SK-N-SH (cell line): ENCODE results near the gene ANKRD11. TPM values are rescaled to one million over a fixed set of nuclear protein-coding genes. Genes with fewer than 3 reads are reported as not detected.
A peak's percentile ranks its signal among the peaks of the same experiment; 100 is the strongest.

Source experiments
- CTCF ChIA-PET: fragments of 300-600, 350-600 bp; formaldehyde crosslinking; extraction: SDS; loops from one replicate; lab custom pipeline; 2021; lab: Yijun Ruan, JAX
- POLR2A ChIA-PET: fragments of 350-600 bp; sonication (Branson Sonifier 250); formaldehyde crosslinking; extraction: SDS; loops from one replicate; lab custom pipeline; 2020; ENCODE audit warnings: antibody characterized with exemption, inconsistent platforms; lab: Yijun Ruan, JAX
- DNase-seq: peaks from one replicate; pipeline ENCODE4 v3.0.0; 2012
- H2AFZ ChIP-seq: fragments of 200-600 bp; sonication (generic); 2 replicates; pipeline ENCODE4 v1.8.1; 2016; ENCODE audit warnings: antibody characterized with exemption, mild to moderate bottlenecking, low read depth
- H3F3A ChIP-seq: fragments of 200-600 bp; sonication (generic); replicated peaks from 2 replicates; pipeline ENCODE3; 2016; ENCODE audit warnings: antibody characterized with exemption, mild to moderate bottlenecking; ENCODE audit not compliant: insufficient read depth
- H3K27ac ChIP-seq, 2 experiments: fragments of 200-500 bp in 1 of 2; fragments of 200-600 bp in 1 of 2; sonication (Bioruptor generic) in 1 of 2; sonication (generic), shearing (Covaris generic) in 1 of 2; 2 replicates each; pipeline versions ENCODE4 v1.5.1 to v1.6.1; 2014 to 2016; ENCODE audit warnings: low read depth in 2 of 2, inconsistent platforms in 1 of 2, low read length in 1 of 2, mild to moderate bottlenecking in 1 of 2, mixed read lengths in 1 of 2
- H3K27me3 ChIP-seq: fragments of 200-600 bp; sonication (generic), shearing (Covaris generic); 2 replicates; pipeline ENCODE4 v1.6.1; 2016; ENCODE audit warnings: mixed run types; ENCODE audit not compliant: insufficient read depth
- H3K36me3 ChIP-seq, 2 experiments: fragments of 200-500 bp in 1 of 2; fragments of 200-600 bp in 1 of 2; sonication (Bioruptor generic) in 1 of 2; sonication (generic) in 1 of 2; replicated peaks in 1 of 2; 2 replicates each; pipeline versions ENCODE3 to v1.5.1; 2014 to 2016; ENCODE audit warnings: low read length in 1 of 2, mild to moderate bottlenecking in 1 of 2; ENCODE audit not compliant: insufficient read depth in 2 of 2, control insufficient read depth in 1 of 2
- H3K4me1 ChIP-seq, 2 experiments: fragments of 200-500 bp in 1 of 2; fragments of 200-600 bp in 1 of 2; sonication (Bioruptor generic) in 1 of 2; sonication (generic), shearing (Covaris generic) in 1 of 2; 2 replicates each; pipeline versions ENCODE4 v1.5.1 to v1.6.1; 2014 to 2016; ENCODE audit warnings: low read depth in 1 of 2, low read length in 1 of 2, mixed run types in 1 of 2; ENCODE audit not compliant: insufficient read depth in 2 of 2, control insufficient read depth in 1 of 2
- H3K4me2 ChIP-seq: fragments of 200-600 bp; sonication (generic), shearing (Covaris generic); 2 replicates; pipeline ENCODE4 v1.6.1; 2017; ENCODE audit warnings: mixed run types
- H3K4me3 ChIP-seq, 2 experiments: fragments of 200-500 bp in 1 of 2; fragments of 200-600 bp in 1 of 2; sonication (Bioruptor generic) in 1 of 2; sonication (generic), shearing (Covaris generic) in 1 of 2; 2 replicates each; pipeline versions ENCODE4 v1.5.1 to v1.8.1; 2014 to 2016; ENCODE audit warnings: low read depth in 2 of 2, inconsistent platforms in 1 of 2, low read length in 1 of 2, mild to moderate bottlenecking in 1 of 2, mixed read lengths in 1 of 2, moderate library complexity in 1 of 2
- H3K79me2 ChIP-seq: fragments of 200-600 bp; sonication (generic); 2 replicates; pipeline ENCODE4 v1.8.1; 2017; ENCODE audit warnings: mild to moderate bottlenecking; ENCODE audit not compliant: insufficient read depth
- H3K9ac ChIP-seq: fragments of 200-600 bp; sonication (generic); 2 replicates; pipeline ENCODE4 v1.6.1; 2017; ENCODE audit warnings: mixed run types
- H3K9me2 ChIP-seq: fragments of 200-600 bp; sonication (generic); 2 replicates; pipeline ENCODE4 v1.6.1; 2017; ENCODE audit warnings: mixed run types
- H3K9me3 ChIP-seq: fragments of 200-600 bp; sonication (generic); 2 replicates; pipeline ENCODE4 v1.6.1; 2017; ENCODE audit warnings: mixed run types, mild to moderate bottlenecking, moderate library complexity
- H4K20me1 ChIP-seq: fragments of 200-600 bp; sonication (generic); 2 replicates; pipeline ENCODE4 v1.6.1; 2017; ENCODE audit warnings: mild to moderate bottlenecking, mixed run types; ENCODE audit not compliant: insufficient read depth
- CTCF ChIP-seq: fragments of 200-600 bp; sonication (generic); IDR thresholded peaks from 2 replicates; pipeline ENCODE4 v1.6.1; 2017; ENCODE audit warnings: antibody characterized with exemption, mild to moderate bottlenecking, moderate library complexity
- ELF1 ChIP-seq: IDR thresholded peaks from 2 replicates; pipeline ENCODE4 v1.4.0; 2012
- EP300 ChIP-seq, 2 experiments: IDR thresholded peaks; 2 replicates each; pipeline versions ENCODE4 v1.4.0 to v1.6.1; 2012; ENCODE audit warnings: borderline replicate concordance in 1 of 2, low read depth in 1 of 2, low read length in 1 of 2
- FOSL2 ChIP-seq: IDR thresholded peaks from 2 replicates; pipeline ENCODE4 v1.4.0; 2012; ENCODE audit warnings: low read depth, mild to moderate bottlenecking, moderate library complexity, borderline replicate concordance
- FOXJ3 ChIP-seq: sonication (generic); formaldehyde crosslinking; IDR thresholded peaks from 2 replicates; pipeline ENCODE4 v1.5.1; 2020; ENCODE audit warnings: mild to moderate bottlenecking, missing genetic modification reagents
- GABPA ChIP-seq: IDR thresholded peaks from 2 replicates; pipeline ENCODE4 v1.4.0; 2012; ENCODE audit warnings: low read depth, mild to moderate bottlenecking
- GATA2 ChIP-seq: sonication (generic); formaldehyde crosslinking; IDR thresholded peaks from 2 replicates; pipeline ENCODE4 v1.5.0; 2020; ENCODE audit warnings: mild to moderate bottlenecking, missing genetic modification reagents
- JUND ChIP-seq: IDR thresholded peaks from 2 replicates; pipeline ENCODE4 v1.4.0; 2012
- MAX ChIP-seq: IDR thresholded peaks from 2 replicates; pipeline ENCODE4 v1.4.0; 2012; ENCODE audit warnings: low read depth
- MEF2A ChIP-seq: IDR thresholded peaks from 2 replicates; pipeline ENCODE4 v1.4.0; 2012; ENCODE audit warnings: low read depth, borderline replicate concordance
- NFIC ChIP-seq: IDR thresholded peaks from 2 replicates; pipeline ENCODE4 v1.4.0; 2012; ENCODE audit warnings: borderline replicate concordance
- NRF1 ChIP-seq: IDR thresholded peaks from 2 replicates; pipeline ENCODE4 v1.6.1; 2012; ENCODE audit warnings: low read depth, mild to moderate bottlenecking, low read length
- POLR2AphosphoS5 ChIP-seq: IDR thresholded peaks from 2 replicates; pipeline ENCODE4 v1.6.1; 2012; ENCODE audit warnings: low read depth, low read length
- RCOR1 ChIP-seq: fragments of 150-350 bp; IDR thresholded peaks from 2 replicates; pipeline ENCODE4 v1.6.1; 2017; ENCODE audit warnings: antibody characterized with exemption, low read length
- SIN3A ChIP-seq: IDR thresholded peaks from 2 replicates; pipeline ENCODE4 v1.6.1; 2012; ENCODE audit warnings: low read depth, mild to moderate bottlenecking, low read length, moderate library complexity, borderline replicate concordance
- TAF1 ChIP-seq: IDR thresholded peaks from 2 replicates; pipeline ENCODE4 v1.6.1; 2012; ENCODE audit warnings: low read depth, mild to moderate bottlenecking, low read length, moderate library complexity, borderline replicate concordance
- TCF12 ChIP-seq: IDR thresholded peaks from 2 replicates; pipeline ENCODE4 v1.4.0; 2012
- TEAD4 ChIP-seq: IDR thresholded peaks from 2 replicates; pipeline ENCODE4 v1.4.0; 2012; ENCODE audit warnings: mild to moderate bottlenecking, borderline replicate concordance; ENCODE audit not compliant: insufficient read depth
- ZBTB33 ChIP-seq: IDR thresholded peaks from 2 replicates; pipeline ENCODE4 v1.4.0; 2012; ENCODE audit warnings: low read depth, borderline replicate concordance
- WGBS: methylation state at CpG from one replicate; pipeline ENCODE4 v1.1.6; 2017; ENCODE audit warnings: low lambda C conversion rate; 5-methylcytosine and 5-hydroxymethylcytosine counted together
- polyA plus RNA-seq, 3 experiments: library from polyadenylated mRNA; depleted of rRNA; stranded (reverse); fragments of >200 nt; gene quantifications; 2 replicates each; pipeline ENCODE4 v1.2.3, GENCODE V29; 2012
- TF ChIP-seq, protein P1 (sequence below): fragments of 150-350 bp; IDR thresholded peaks from 2 replicates; pipeline ENCODE4 v1.6.1; 2017; ENCODE audit warnings: antibody characterized with exemption, low read length, low read depth, borderline replicate concordance
- TF ChIP-seq, protein P2 (sequence below): fragments of 150-350 bp; IDR thresholded peaks from 2 replicates; pipeline ENCODE4 v1.6.1; 2016; ENCODE audit warnings: mild to moderate bottlenecking, low read depth, low read length
- TF ChIP-seq, protein P3 (sequence below): IDR thresholded peaks from 2 replicates; pipeline ENCODE4 v1.4.0; 2012; ENCODE audit warnings: low read depth, borderline replicate concordance

Gene ANKRD11
- polyA plus RNA-seq, 1 of the 3 experiments (the other 2 are of a cell fraction), result 50.2 TPM

DNA sequence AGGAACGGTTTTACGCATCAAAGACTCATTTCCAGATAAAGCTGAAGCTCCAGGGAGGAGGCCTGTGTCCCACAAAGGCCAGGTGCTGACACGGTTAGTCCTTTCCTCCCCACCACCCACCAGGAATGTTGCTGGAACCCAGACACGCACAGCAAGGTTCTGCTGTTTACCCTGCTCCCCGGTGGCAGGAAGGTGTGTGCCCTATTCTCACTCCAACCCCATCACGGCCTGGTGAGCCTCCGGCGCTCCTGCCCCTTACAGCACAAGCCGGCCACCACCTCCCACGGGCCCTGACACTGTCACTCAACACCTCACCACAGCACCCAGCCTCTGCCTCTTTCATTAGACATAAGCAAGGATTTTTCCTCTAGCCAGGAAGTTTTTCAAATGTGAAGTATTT is 47.8 kb downstream of the ANKRD11 start:
- 77% methylated on average over 10 of the region's 10 CpGs for WGBS
- TF ChIP-seq GABPA (no peak), FOXJ3 (CRISPR knock-in tag) (no peak), ELF1 (no peak), POLR2AphosphoS5 (no peak), TCF12 (no peak), MAX (no peak), EP300 (IDR thresholded peaks at IDR 0.05; ENCODE audit: borderline replicate concordance in 1 of 2, low read depth in 1 of 2, low read length in 1 of 2) (no peak), TEAD4 (no peak), RCOR1 (no peak), NFIC (no peak), GATA2 (CRISPR knock-in tag) (no peak), MEF2A (no peak), CTCF (no peak)
- TF ChIP-seq, protein P1, sequence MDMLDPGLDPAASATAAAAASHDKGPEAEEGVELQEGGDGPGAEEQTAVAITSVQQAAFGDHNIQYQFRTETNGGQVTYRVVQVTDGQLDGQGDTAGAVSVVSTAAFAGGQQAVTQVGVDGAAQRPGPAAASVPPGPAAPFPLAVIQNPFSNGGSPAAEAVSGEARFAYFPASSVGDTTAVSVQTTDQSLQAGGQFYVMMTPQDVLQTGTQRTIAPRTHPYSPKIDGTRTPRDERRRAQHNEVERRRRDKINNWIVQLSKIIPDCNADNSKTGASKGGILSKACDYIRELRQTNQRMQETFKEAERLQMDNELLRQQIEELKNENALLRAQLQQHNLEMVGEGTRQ, result no peak
- TF ChIP-seq, protein P2, sequence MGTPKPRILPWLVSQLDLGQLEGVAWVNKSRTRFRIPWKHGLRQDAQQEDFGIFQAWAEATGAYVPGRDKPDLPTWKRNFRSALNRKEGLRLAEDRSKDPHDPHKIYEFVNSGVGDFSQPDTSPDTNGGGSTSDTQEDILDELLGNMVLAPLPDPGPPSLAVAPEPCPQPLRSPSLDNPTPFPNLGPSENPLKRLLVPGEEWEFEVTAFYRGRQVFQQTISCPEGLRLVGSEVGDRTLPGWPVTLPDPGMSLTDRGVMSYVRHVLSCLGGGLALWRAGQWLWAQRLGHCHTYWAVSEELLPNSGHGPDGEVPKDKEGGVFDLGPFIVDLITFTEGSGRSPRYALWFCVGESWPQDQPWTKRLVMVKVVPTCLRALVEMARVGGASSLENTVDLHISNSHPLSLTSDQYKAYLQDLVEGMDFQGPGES, result no peak
- Histone ChIP-seq H3K4me3 (no peak overlapping the region), H3K9me3 (no peaks in the 10 kb centered on the region), H3K4me1 (peaks cover 34 to 39% of the 10 kb centered on the region in 2 experiments; a peak in 3 of 4 replicates), H3K9ac (no peak overlapping the region), H3K4me2 (peak overlapping the region; percentile 64), H3F3A (peaks cover 9% of the 10 kb centered on the region), H4K20me1 (peaks cover 100% of the 10 kb centered on the region), H3K27me3 (no peaks in the 10 kb centered on the region), H3K27ac (peak overlapping the region; percentile 33 to 60; a peak in 3 of 4 replicates), H3K36me3 (no peaks in the 10 kb centered on the region), H3K9me2 (no peaks in the 10 kb centered on the region), H2AFZ (no peak overlapping the region), H3K79me2 (peaks cover 100% of the 10 kb centered on the region)
- CTCF ChIA-PET, result no interaction called here
- no peak for DNase-seq
- POLR2A ChIA-PET, result no interaction called here

GRCh38 chr16:89439659-89440058 is 50.7 kb downstream of the ANKRD11 start:
- Histone ChIP-seq H2AFZ (no peak overlapping the region), H3K4me1 (peaks cover 21 to 33% of the 10 kb centered on the region in 2 experiments; a peak in 3 of 4 replicates), H3K4me2 (no peak overlapping the region), H3K27ac (no peak overlapping the region), H3K36me3 (peaks cover 0 to 3% of the 10 kb centered on the region in 2 experiments), H3K27me3 (no peaks in the 10 kb centered on the region), H3K9me2 (no peaks in the 10 kb centered on the region), H3F3A (peaks cover 9% of the 10 kb centered on the region), H3K4me3 (no peak overlapping the region), H4K20me1 (peaks cover 100% of the 10 kb centered on the region), H3K9ac (no peak overlapping the region), H3K9me3 (no peaks in the 10 kb centered on the region), H3K79me2 (peaks cover 100% of the 10 kb centered on the region)
- ChIA-PET POLR2A (no interaction called here), CTCF (no interaction called here)
- 92% methylated on average over 5 of the region's 5 CpGs for WGBS
- no peak for DNase-seq
- TF ChIP-seq FOSL2, result no peak
- TF ChIP-seq GATA2 (CRISPR knock-in tag), result no peak
- no peak for TF ChIP-seq GABPA
- TF ChIP-seq TAF1, result no peak
- TF ChIP-seq SIN3A, result no peak
- TF ChIP-seq NFIC, result no peak
- no peak for TF ChIP-seq TEAD4
- TF ChIP-seq FOXJ3 (CRISPR knock-in tag), result no peak
- no peak for TF ChIP-seq NRF1
- no peak for TF ChIP-seq EP300 (IDR thresholded peaks at IDR 0.05; ENCODE audit: borderline replicate concordance in 1 of 2, low read depth in 1 of 2, low read length in 1 of 2)
- TF ChIP-seq JUND, result no peak
- TF ChIP-seq, protein P3, sequence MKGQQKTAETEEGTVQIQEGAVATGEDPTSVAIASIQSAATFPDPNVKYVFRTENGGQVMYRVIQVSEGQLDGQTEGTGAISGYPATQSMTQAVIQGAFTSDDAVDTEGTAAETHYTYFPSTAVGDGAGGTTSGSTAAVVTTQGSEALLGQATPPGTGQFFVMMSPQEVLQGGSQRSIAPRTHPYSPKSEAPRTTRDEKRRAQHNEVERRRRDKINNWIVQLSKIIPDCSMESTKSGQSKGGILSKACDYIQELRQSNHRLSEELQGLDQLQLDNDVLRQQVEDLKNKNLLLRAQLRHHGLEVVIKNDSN, result no peak
- no peak for TF ChIP-seq ZBTB33
